CD8-positive, alpha-beta memory T cell (primary cell): ENCODE data around the gene NKG7. TPM values are rescaled to one million over a fixed set of nuclear protein-coding genes. Genes with fewer than 3 reads are reported as not detected.
A peak's percentile ranks its signal among the peaks of the same experiment; 100 is the strongest.

Experiments
- CTCF ChIA-PET: fragments of 350-600 bp; sonication (Branson Sonifier 250); formaldehyde crosslinking; loops from one replicate; lab custom pipeline; 2021; ENCODE audit warnings: antibody characterized with exemption; lab: Charles Lee
- POLR2A ChIA-PET: fragments of 350-600 bp; sonication (Branson Sonifier 250); formaldehyde crosslinking; loops from one replicate; lab custom pipeline; 2021; ENCODE audit warnings: antibody characterized with exemption; lab: Charles Lee
- DNase-seq, 5 donors: peaks; one replicate each; pipeline versions ENCODE4 v3.0.0 to v3.0.0-alpha.2; 2020 to 2022; ENCODE audit warnings: mixed read lengths in 1 of 5
- H3K27ac ChIP-seq: one replicate; pipeline ENCODE4 v1.7.0; 2013; ENCODE audit warnings: low read depth, mild to moderate bottlenecking, low read length, moderate library complexity
- H3K27me3 ChIP-seq: 2 replicates; pipeline ENCODE4 v1.7.0; 2013; ENCODE audit warnings: low read length, mild to moderate bottlenecking; ENCODE audit not compliant: insufficient read depth, poor library complexity, severe bottlenecking
- H3K36me3 ChIP-seq: 2 replicates; pipeline ENCODE4 v1.7.0; 2013; ENCODE audit warnings: mild to moderate bottlenecking, low read length, moderate library complexity; ENCODE audit not compliant: insufficient read depth
- H3K4me1 ChIP-seq: 2 replicates; pipeline ENCODE4 v1.7.0; 2013; ENCODE audit warnings: mild to moderate bottlenecking, low read length, moderate library complexity; ENCODE audit not compliant: insufficient read depth
- H3K4me3 ChIP-seq: 2 replicates; pipeline ENCODE4 v1.7.0; 2013; ENCODE audit warnings: mild to moderate bottlenecking, low read length
- H3K9me3 ChIP-seq: 2 replicates; pipeline ENCODE4 v1.7.0; 2013; ENCODE audit warnings: mild to moderate bottlenecking, low read length
- H3K27ac Mint-ChIP-seq, 8 donors: one replicate each; pipeline ENCODE4 v1.8.0; 2020 to 2021; ENCODE audit warnings: mixed read lengths in 8 of 8, mild to moderate bottlenecking in 6 of 8, inconsistent platforms in 3 of 8, moderate library complexity in 3 of 8
- H3K27me3 Mint-ChIP-seq, 2 donors: one replicate each; pipeline ENCODE4 v1.8.0; 2020 to 2021; ENCODE audit warnings: mixed read lengths in 2 of 2, mild to moderate bottlenecking in 1 of 2, moderate library complexity in 1 of 2
- H3K36me3 Mint-ChIP-seq, 3 donors: one replicate each; pipeline ENCODE4 v1.8.0; 2020 to 2021; ENCODE audit warnings: mixed read lengths in 3 of 3, inconsistent platforms in 1 of 3, mild to moderate bottlenecking in 1 of 3
- H3K4me1 Mint-ChIP-seq, 3 donors: one replicate each; pipeline ENCODE4 v1.8.0; 2020 to 2021; ENCODE audit warnings: mixed read lengths in 3 of 3, inconsistent platforms in 1 of 3, mild to moderate bottlenecking in 1 of 3
- H3K4me3 Mint-ChIP-seq, 7 donors: one replicate each; pipeline ENCODE4 v1.8.0; 2020 to 2021; ENCODE audit warnings: mixed read lengths in 7 of 7, mild to moderate bottlenecking in 6 of 7, moderate library complexity in 4 of 7, inconsistent platforms in 2 of 7
- H3K9me3 Mint-ChIP-seq, 5 donors: one replicate each; pipeline ENCODE4 v1.8.0; 2020 to 2022; ENCODE audit warnings: mixed read lengths in 5 of 5, mild to moderate bottlenecking in 3 of 5, moderate library complexity in 2 of 5, inconsistent platforms in 1 of 5
- polyA plus RNA-seq: library from polyadenylated mRNA; unstranded; fragments of 300-500 nt; fragmentation: Illumina TruSeq; gene quantifications from one replicate; pipeline ENCODE4 v1.2.3, GENCODE V29; 2021
- total RNA-seq, 2 experiments: library from RNA; stranded (reverse); gene quantifications; one replicate each; pipeline ENCODE4 v1.2.3, GENCODE V29; 2021

The NKG7 gene
- total and polyA plus RNA-seq, 3 experiments from 2014 or later: 866 to 2,087 (median 901) TPM

GRCh38 chr19:51342631-51343569 is 29.6 kb downstream of the NKG7 start:
- peak in 1 of 5 donors; percentile 42 for DNase-seq
- no peaks in the 10 kb centered on the region for H3K27me3 ChIP-seq
- H3K27ac ChIP-seq: no peak overlapping the region
- peaks cover 15% of the 10 kb centered on the region for H3K4me1 ChIP-seq
- H3K4me3 ChIP-seq: no peak overlapping the region
- POLR2A ChIA-PET: no interaction called here
- H3K4me1 Mint-ChIP-seq: peaks cover 14 to 26% (median 25%) of the 10 kb centered on the region in 3 donors
- H3K27ac Mint-ChIP-seq: peak overlapping the region; percentile 5 to 92 (median 60)
- peak overlapping the region in 4 of 7 donors; percentile 15 to 66 (median 54) for H3K4me3 Mint-ChIP-seq
- peaks cover 0 to 28% (median 6%) of the 10 kb centered on the region in 3 donors for H3K36me3 Mint-ChIP-seq
- H3K9me3 Mint-ChIP-seq: no peaks in the 10 kb centered on the region
- CTCF ChIA-PET: interaction anchor here (0.9 to 2.4 kb wide), 3 partner anchors 29 to 78 kb away, joined by 3 to 7 read pairs (median 5); no protein-coding TSS in a partner anchor
- no peaks in the 10 kb centered on the region for H3K27me3 Mint-ChIP-seq
- H3K9me3 ChIP-seq: no peaks in the 10 kb centered on the region
- peaks cover 10% of the 10 kb centered on the region for H3K36me3 ChIP-seq

GRCh38 chr19:51341976-51342580 is 30.4 kb downstream of the NKG7 start, which contains the start of gene VSIG10L:
Gene VSIG10L (minus strand): TSS chr19:51342139. CDS start chr19:51342124, 15 bp downstream.
- peaks cover 15% of the 10 kb centered on the region for H3K4me1 ChIP-seq
- POLR2A ChIA-PET: no interaction called here
- no peaks in the 10 kb centered on the region for H3K9me3 ChIP-seq

DNA sequence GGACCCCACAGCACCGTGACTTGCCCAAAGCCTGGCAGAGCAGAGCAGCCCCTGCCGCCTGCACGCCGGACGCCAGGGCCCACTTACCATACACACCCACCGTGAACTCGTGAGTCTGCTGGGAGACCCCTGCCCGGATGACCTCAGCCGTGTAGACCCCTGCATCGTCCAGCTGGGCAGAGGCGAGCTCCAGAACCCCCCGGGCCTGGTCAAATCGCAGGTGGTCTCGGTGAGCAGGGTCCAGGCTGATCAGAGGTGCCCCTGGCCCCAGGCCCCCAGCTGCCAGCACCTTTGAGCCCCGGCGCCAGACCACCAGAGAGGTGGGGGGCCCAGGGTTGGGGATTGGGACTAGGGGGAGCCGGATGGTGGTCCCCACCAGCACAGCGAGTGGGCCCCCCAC is 31.4 kb downstream of the NKG7 start:
- Mint-ChIP-seq H3K36me3 (peaks cover 0 to 10% (median 3%) of the 10 kb centered on the region in 3 donors), H3K9me3 (no peaks in the 10 kb centered on the region), H3K27me3 (no peaks in the 10 kb centered on the region), H3K27ac (peak overlapping the region in 4 of 8 donors; percentile 13 to 80 (median 72)), H3K4me1 (peaks cover 14 to 26% (median 25%) of the 10 kb centered on the region in 3 donors), H3K4me3 (peak overlapping the region; percentile 41 to 84 (median 71))
- Histone ChIP-seq H3K4me3 (no peak overlapping the region), H3K36me3 (peaks cover 10% of the 10 kb centered on the region), H3K4me1 (peaks cover 15% of the 10 kb centered on the region), H3K9me3 (no peaks in the 10 kb centered on the region), H3K27ac (peak overlapping the region; percentile 43), H3K27me3 (no peaks in the 10 kb centered on the region)
- ChIA-PET CTCF (interaction anchor here (0.9 to 3.2 kb wide), 6 partner anchors 24 to 80 kb away, joined by 3 to 20 read pairs (median 6); no protein-coding TSS in a partner anchor), POLR2A (no interaction called here)
- DNase-seq: peak in 1 of 5 donors; percentile 47

More at GRCh38 chr19:51341976-51342580, 30.4 kb downstream of the NKG7 start, which contains the start of gene VSIG10L:
- H3K4me3 ChIP-seq: no peak within 1 kb of the TSS
- DNase-seq: peak in 1 of 5 donors; percentile 36
- H3K36me3 ChIP-seq: peaks cover 10% of the 10 kb centered on the region
- H3K27me3 Mint-ChIP-seq: no peaks in the 10 kb centered on the region
- no peaks in the 10 kb centered on the region for H3K9me3 Mint-ChIP-seq
- peak within 1 kb of the TSS; percentile 51 to 84 (median 71) for H3K4me3 Mint-ChIP-seq
- CTCF ChIA-PET: interaction anchor here (0.9 to 3.2 kb wide), 6 partner anchors 23 to 79 kb away, joined by 3 to 20 read pairs (median 6); no protein-coding TSS in a partner anchor
- peaks cover 14 to 26% (median 25%) of the 10 kb centered on the region in 3 donors for H3K4me1 Mint-ChIP-seq
- H3K27me3 ChIP-seq: no peaks in the 10 kb centered on the region
- H3K27ac ChIP-seq: peak within 1 kb of the TSS; percentile 43
- H3K36me3 Mint-ChIP-seq: peaks cover 0 to 20% (median 3%) of the 10 kb centered on the region in 3 donors
- peak within 1 kb of the TSS; percentile 8 to 93 (median 84) for H3K27ac Mint-ChIP-seq

GRCh38 chr19:51339687-51340656 is 32.5 kb downstream of the NKG7 start:
- POLR2A ChIA-PET: interaction anchor here (1.0 to 1.8 kb wide), 2 partner anchors 28 to 33 kb away, joined by 4 to 5 read pairs; partner anchors contain the start of gene NKG7
- peaks cover 15% of the 10 kb centered on the region for H3K4me1 ChIP-seq
- H3K36me3 ChIP-seq: peaks cover 5% of the 10 kb centered on the region
- peak overlapping the region; percentile 81 for H3K4me3 ChIP-seq
- Mint-ChIP-seq H3K9me3 (no peaks in the 10 kb centered on the region), H3K4me3 (peak overlapping the region; percentile 84 to 92 (median 88)), H3K36me3 (peaks cover 0 to 6% (median 3%) of the 10 kb centered on the region in 3 donors), H3K27ac (peak overlapping the region in 6 of 8 donors; percentile 75 to 94 (median 80)), H3K4me1 (peaks cover 14 to 26% (median 25%) of the 10 kb centered on the region in 3 donors), H3K27me3 (peaks cover 0 to 4% of the 10 kb centered on the region in 2 donors)
- no peaks in the 10 kb centered on the region for H3K27me3 ChIP-seq
- H3K9me3 ChIP-seq: no peaks in the 10 kb centered on the region
- DNase-seq: peak; percentile 58 to 89 (median 84)
- peak overlapping the region; percentile 62 for H3K27ac ChIP-seq
- CTCF ChIA-PET: interaction anchor here (0.8 to 3.2 kb wide), 12 partner anchors 15 to 82 kb away, joined by 3 to 20 read pairs (median 4); partner anchors contain the start of gene NKG7

DNA sequence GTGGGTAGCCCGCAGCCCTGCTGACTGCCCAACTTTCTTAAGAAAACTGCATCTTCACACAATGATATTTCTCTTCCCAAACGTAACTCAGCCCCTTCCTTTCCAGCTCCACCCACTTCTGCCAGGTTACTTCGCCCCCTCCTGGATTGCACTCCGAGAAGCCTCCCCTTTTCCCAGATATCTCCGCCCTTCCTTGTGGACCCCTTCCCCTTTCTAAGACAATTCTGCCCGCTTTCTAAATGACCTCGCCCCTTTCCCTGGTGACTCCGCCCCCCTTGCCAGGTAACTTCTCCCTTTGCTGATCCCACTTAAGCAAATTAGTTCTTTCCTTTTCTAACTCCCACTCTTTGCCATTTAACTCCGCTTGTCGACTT is 33.2 kb downstream of the NKG7 start:
- Histone ChIP-seq H3K4me1 (peaks cover 15% of the 10 kb centered on the region), H3K27ac (peak overlapping the region; percentile 62), H3K36me3 (no peaks in the 10 kb centered on the region), H3K9me3 (no peaks in the 10 kb centered on the region), H3K4me3 (peak overlapping the region; percentile 81), H3K27me3 (no peaks in the 10 kb centered on the region)
- Mint-ChIP-seq H3K27ac (peak overlapping the region in 7 of 8 donors; percentile 27 to 94 (median 79)), H3K9me3 (no peaks in the 10 kb centered on the region), H3K4me3 (peak overlapping the region; percentile 84 to 92 (median 88)), H3K27me3 (peaks cover 0 to 4% of the 10 kb centered on the region in 2 donors), H3K4me1 (peaks cover 14 to 26% (median 25%) of the 10 kb centered on the region in 3 donors), H3K36me3 (peaks cover 0 to 2% (median 0%) of the 10 kb centered on the region in 3 donors)
- ChIA-PET POLR2A (interaction anchor here (1.0 to 1.8 kb wide), 2 partner anchors 29 to 33 kb away, joined by 4 to 5 read pairs; partner anchors contain the start of gene NKG7), CTCF (interaction anchor here (0.8 to 3.2 kb wide), 9 partner anchors 15 to 82 kb away, joined by 3 to 20 read pairs (median 4); partner anchors contain the start of gene NKG7)
- no peak for DNase-seq

DNA sequence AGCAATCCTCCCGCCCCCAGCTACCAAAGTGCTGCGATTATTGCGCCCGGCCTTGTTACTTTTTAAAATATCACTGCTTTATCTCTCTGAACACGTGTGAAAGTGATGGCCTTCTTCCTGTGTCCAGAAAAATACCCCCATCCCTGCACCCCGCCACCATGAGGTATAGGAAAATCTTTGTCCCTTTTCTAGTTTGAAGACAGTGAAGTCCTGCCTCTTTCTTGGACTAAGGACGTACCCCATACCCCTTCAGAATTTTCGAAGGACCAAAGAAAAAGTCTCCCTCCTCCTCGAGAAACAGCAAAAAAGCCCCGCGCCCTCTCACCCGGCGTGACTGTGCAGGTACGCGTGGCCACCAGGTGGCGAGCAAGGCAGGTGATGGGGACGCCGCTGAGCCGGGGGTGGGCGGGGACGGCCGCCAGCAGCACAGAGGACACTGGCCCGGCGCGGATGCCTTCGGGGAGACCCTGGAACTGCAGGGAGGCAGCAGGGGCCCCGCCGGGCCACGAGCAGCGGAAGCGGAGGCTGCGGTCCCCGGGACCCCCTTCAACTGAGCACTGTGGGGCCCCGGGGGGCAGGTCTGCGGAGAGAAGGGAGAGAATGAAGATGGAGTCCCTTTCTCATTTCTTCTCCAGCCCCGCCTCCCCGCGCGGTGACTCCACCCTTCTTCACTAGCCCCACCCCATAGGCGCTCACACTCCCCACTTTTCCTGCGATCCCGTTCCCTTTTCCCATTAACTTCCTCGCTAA is 33.7 kb downstream of the NKG7 start:
- Mint-ChIP-seq H3K27ac (peak overlapping the region in 7 of 8 donors; percentile 27 to 89 (median 78)), H3K9me3 (no peaks in the 10 kb centered on the region), H3K27me3 (peaks cover 0 to 4% of the 10 kb centered on the region in 2 donors), H3K36me3 (no peaks in the 10 kb centered on the region), H3K4me3 (peak overlapping the region; percentile 84 to 92 (median 88)), H3K4me1 (peaks cover 14 to 26% (median 25%) of the 10 kb centered on the region in 3 donors)
- CTCF ChIA-PET: interaction anchor here (0.7 to 3.2 kb wide), 17 partner anchors 11 to 177 kb away, joined by 3 to 20 read pairs (median 3); partner anchors contain the start of gene NKG7
- Histone ChIP-seq H3K27ac (peak overlapping the region; percentile 62), H3K4me3 (peak overlapping the region; percentile 81), H3K27me3 (no peaks in the 10 kb centered on the region), H3K9me3 (no peaks in the 10 kb centered on the region), H3K36me3 (no peaks in the 10 kb centered on the region), H3K4me1 (peaks cover 15% of the 10 kb centered on the region)
- POLR2A ChIA-PET: interaction anchor here (1.8 kb wide), 1 partner anchor 34 kb away, joined by 5 read pairs; the partner anchor contains the start of gene NKG7
- DNase-seq: peak; percentile 77 to 87 (median 82)
